GM12801 (cell line): ENCODE measurements around the gene CNTN4.

ENCODE experiments used
- TF ChIP-seq, protein P1 (sequence below): IDR thresholded peaks from one replicate; pipeline ENCODE4 v1.5.1; 2011; ENCODE audit warnings: control low read depth; ENCODE audit not compliant: insufficient read length; ENCODE audit errors: extremely low read depth

The CNTN4 gene

GRCh38 chr3:2839876-2840275 is 741.2 kb downstream of the CNTN4 start:
- TF ChIP-seq, protein P1, sequence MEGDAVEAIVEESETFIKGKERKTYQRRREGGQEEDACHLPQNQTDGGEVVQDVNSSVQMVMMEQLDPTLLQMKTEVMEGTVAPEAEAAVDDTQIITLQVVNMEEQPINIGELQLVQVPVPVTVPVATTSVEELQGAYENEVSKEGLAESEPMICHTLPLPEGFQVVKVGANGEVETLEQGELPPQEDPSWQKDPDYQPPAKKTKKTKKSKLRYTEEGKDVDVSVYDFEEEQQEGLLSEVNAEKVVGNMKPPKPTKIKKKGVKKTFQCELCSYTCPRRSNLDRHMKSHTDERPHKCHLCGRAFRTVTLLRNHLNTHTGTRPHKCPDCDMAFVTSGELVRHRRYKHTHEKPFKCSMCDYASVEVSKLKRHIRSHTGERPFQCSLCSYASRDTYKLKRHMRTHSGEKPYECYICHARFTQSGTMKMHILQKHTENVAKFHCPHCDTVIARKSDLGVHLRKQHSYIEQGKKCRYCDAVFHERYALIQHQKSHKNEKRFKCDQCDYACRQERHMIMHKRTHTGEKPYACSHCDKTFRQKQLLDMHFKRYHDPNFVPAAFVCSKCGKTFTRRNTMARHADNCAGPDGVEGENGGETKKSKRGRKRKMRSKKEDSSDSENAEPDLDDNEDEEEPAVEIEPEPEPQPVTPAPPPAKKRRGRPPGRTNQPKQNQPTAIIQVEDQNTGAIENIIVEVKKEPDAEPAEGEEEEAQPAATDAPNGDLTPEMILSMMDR, result no peak

DNA sequence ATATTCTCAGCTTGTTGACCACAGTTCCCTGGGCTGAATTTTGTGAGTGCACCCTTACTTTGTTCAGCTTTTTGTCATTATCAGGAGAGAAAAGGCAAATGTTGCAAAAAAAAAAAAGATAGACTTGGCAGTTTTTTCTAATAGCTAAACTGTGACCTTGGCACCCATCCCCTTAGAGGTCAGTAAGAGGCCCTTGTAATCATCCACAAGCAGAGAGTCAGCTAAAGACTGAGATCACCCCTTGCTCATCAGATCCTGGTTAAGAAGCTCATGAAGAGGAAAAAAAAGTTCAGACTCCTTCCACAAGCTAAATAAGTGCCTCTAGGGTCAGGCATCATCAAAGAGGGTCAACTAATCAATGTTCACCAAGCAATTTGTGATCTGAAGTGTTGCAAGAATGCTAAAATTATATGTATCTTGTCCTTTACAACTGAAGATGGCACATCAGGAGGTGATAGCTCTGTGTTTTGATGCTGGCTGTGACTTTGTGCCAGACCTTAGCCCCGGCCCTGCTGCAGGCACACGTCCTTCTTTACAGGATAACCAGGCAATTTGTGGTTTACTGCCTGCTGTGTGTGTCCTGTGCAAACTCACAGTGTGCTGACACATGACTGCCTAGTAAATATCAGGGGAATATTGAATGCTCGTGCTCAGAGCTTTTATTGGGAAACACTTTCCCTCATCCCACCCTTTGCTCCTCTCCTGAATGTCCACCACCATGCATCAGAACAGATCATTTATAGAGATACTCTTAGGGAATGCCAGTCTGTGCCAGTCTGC is 748.6 kb downstream of the CNTN4 start:
- TF ChIP-seq, protein P1, result no peak

DNA sequence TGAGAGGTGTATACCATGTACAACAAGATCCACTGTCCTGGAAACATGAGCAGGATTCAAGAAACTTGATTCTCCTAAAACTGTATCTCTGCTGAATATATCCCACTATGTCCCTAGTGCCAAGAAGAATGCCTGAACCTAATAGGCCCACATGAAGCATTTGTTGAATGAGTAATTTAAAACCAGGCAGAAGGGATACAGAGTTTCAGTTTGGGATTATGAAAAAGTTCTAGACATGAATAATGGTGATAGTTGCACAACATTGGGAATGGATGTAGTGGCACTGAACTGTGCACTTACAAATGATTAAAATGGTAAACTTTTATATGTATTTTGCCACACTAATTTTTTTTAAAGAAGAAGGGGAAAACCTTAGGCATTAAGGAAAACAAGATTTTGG is 750.4 kb downstream of the CNTN4 start:
- TF ChIP-seq, protein P1, result no peak

- TF ChIP-seq, protein P1, result no peak
Observed at GRCh38 chr3:2850701-2851100, 752.0 kb downstream of the CNTN4 start.

DNA sequence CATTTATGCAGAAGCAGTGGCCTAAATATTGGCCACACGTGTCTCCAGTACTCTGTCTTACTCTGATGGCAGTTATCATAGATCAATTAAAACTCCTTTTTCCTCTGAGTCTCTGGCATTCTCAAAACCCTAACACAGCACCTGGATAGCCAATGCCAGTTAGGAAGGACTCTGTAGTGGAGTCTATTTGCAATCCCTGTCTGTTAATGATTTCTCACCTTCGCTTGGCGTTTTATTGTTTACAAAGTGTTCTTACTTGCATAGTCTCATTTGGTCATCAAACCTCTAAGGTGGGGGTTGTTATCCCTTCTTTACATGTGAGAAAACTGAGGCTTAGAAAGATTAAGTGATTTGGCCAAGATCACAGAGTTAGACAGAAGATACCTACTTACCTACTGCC is 752.7 kb downstream of the CNTN4 start:
- TF ChIP-seq, protein P1, result no peak

DNA sequence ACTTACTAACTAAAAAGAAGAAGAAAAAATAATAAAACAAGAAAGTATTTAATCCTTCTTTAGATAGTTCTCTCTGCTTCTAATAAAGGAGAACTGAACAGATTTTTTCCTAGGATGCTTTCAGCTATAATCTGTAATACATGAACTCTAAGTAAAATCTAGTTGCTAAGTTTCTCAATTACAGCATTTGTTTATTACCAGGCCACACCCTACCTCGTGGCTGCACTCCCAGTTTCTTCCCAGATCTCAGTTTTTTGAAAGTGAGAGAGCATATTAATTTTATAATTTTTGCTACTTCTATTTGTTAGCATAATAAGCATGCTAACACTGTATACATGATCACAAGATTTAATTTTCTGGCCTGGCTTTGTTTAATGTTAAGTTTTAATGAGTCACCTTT is 753.2 kb downstream of the CNTN4 start:
- TF ChIP-seq, protein P1, result no peak

DNA sequence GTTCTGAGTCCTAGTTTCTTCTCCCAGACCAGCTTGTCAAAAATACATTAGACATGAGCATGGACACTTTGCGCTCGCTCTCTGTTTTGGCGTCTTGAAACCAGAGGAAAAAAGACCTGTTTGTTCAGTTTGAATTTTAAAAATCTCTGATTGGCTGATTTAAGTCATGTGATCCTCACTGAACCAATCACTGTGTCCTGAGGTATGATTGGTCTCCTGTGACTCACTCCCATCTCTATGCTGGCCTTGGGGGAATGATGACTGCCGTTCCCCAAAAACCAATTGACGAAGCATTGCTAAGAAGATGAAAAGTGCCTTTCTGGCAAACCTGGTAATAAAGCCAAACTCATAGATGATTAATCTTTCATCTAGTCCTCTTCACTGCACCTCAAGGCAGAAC is 755.0 kb downstream of the CNTN4 start:
- TF ChIP-seq, protein P1, result no peak
